Measurements from ENCODE around the gene SLC45A3. TPM values are rescaled to one million over a fixed set of nuclear protein-coding genes. Genes with fewer than 3 reads are reported as not detected.

Gene SLC45A3
- total RNA-seq, 2 experiments from 2014 or later, result 0.11 TPM; not detected in 1

- Histone ChIP-seq H3K27ac (ENCODE audit: low read depth in 1 of 2, low read length in 2 of 2) (no peak overlapping the region), H3K4me3 (ENCODE audit: low read length) (no peak overlapping the region), H3K36me3 (ENCODE audit: insufficient read depth, low read length) (no peaks in the 10 kb centered on the region), H3K4me1 (ENCODE audit: insufficient read depth, low read length) (peaks cover 5% of the 10 kb centered on the region), H3K9me3 (ENCODE audit: control insufficient read depth in 1 of 2, insufficient read depth in 1 of 2, low read length in 2 of 2) (peaks cover 0 to 4% of the 10 kb centered on the region in 2 experiments), H3K27me3 (ENCODE audit: control insufficient read depth in 1 of 2, insufficient read depth in 2 of 2, low read length in 2 of 2) (no peaks in the 10 kb centered on the region)
- ATAC-seq (ENCODE audit: poor library complexity) (peak; percentile 95), DNase-seq (peak; percentile 58 to 83 (median 70))
- Mint-ChIP-seq H3K27ac (no peak overlapping the region), H3K4me3 (no peak overlapping the region), H3K27me3 (peaks cover 4% of the 10 kb centered on the region), H3K36me3 (ENCODE audit: low read depth) (no peaks in the 10 kb centered on the region), H3K4me1 (ENCODE audit: low read depth) (no peaks in the 10 kb centered on the region), H3K9me3 (no peaks in the 10 kb centered on the region)
- intact Hi-C loops (cut with DNase I, micrococcal nuclease), result loop anchor here (1.0 to 10.0 kb wide), 6 partner anchors 52 to 448 kb away; no protein-coding TSS in a partner anchor
- ChIA-PET CTCF (interaction anchor here (0.6 to 6.1 kb wide), 23 partner anchors 9 to 606 kb away, joined by 3 to 175 read pairs (median 5); partner anchors contain the start of gene ELK4), POLR2A (interaction anchor here (0.7 to 5.5 kb wide), 9 partner anchors 27 to 318 kb away, joined by 3 to 74 read pairs (median 4); partner anchors contain the start of genes ELK4 and NUCKS1)
- peak; percentile 85 for TF ChIP-seq CTCF (IDR thresholded peaks at IDR 0.05)
Measured at GRCh38 chr1:205658943-205659581, 21.2 kb downstream of the SLC45A3 start.

GRCh38 chr1:205656236-205656635 is 24.1 kb downstream of the SLC45A3 start:
- H3K27me3 ChIP-seq (ENCODE audit: control insufficient read depth in 1 of 2, insufficient read depth in 2 of 2, low read length in 2 of 2), result no peaks in the 10 kb centered on the region
- no peaks in the 10 kb centered on the region for H3K36me3 ChIP-seq (ENCODE audit: insufficient read depth, low read length)
- Mint-ChIP-seq H3K9me3 (no peaks in the 10 kb centered on the region), H3K4me3 (no peak overlapping the region), H3K27me3 (peaks cover 4% of the 10 kb centered on the region), H3K36me3 (ENCODE audit: low read depth) (no peaks in the 10 kb centered on the region), H3K27ac (no peak overlapping the region), H3K4me1 (ENCODE audit: low read depth) (no peaks in the 10 kb centered on the region)
- no peak for TF ChIP-seq CTCF (IDR thresholded peaks at IDR 0.05)
- H3K4me3 ChIP-seq (ENCODE audit: low read length), result no peak overlapping the region
- ATAC-seq (ENCODE audit: poor library complexity), result no peak
- H3K9me3 ChIP-seq (ENCODE audit: control insufficient read depth in 1 of 2, insufficient read depth in 1 of 2, low read length in 2 of 2), result no peaks in the 10 kb centered on the region
- peaks cover 5% of the 10 kb centered on the region for H3K4me1 ChIP-seq (ENCODE audit: insufficient read depth, low read length)
- POLR2A ChIA-PET, result interaction anchor here (5.5 kb wide), 1 partner anchor 64 kb away, joined by 74 read pairs; no protein-coding TSS in a partner anchor
- DNase-seq, result no peak
- intact Hi-C loops (cut with DNase I, micrococcal nuclease), result loop anchor here (5.0 to 10.0 kb wide), 3 partner anchors 311 to 451 kb away; no protein-coding TSS in a partner anchor
- CTCF ChIA-PET, result interaction anchor here (1.0 to 6.1 kb wide), 4 partner anchors 24 to 127 kb away, joined by 4 to 175 read pairs (median 56); partner anchors contain the start of gene ELK4
- no peak overlapping the region for H3K27ac ChIP-seq (ENCODE audit: low read depth in 1 of 2, low read length in 2 of 2)

DNA sequence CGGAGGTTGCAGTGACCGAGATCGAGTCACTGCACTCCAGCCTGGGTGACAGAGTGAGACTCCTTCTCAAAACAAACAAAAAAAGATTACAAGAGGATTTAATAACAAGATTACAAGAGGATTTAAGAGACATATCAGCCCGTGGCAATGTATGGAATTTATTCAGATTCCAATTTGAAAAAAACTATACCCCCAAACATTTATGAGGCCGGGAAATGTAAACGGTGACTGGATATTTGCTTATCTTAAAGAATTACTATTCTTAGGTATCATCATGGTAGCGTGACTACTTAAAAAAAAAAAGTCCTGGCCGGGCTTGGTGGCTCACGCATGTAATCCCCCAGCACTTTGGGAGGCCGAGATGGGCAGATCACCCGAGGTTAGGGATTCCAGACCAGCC is 27.3 kb downstream of the SLC45A3 start:
- Histone ChIP-seq H3K9me3 (ENCODE audit: control insufficient read depth in 1 of 2, insufficient read depth in 1 of 2, low read length in 2 of 2) (no peaks in the 10 kb centered on the region), H3K27me3 (ENCODE audit: control insufficient read depth in 1 of 2, insufficient read depth in 2 of 2, low read length in 2 of 2) (no peaks in the 10 kb centered on the region), H3K27ac (ENCODE audit: low read depth in 1 of 2, low read length in 2 of 2) (no peak overlapping the region), H3K4me3 (ENCODE audit: low read length) (no peak overlapping the region), H3K4me1 (ENCODE audit: insufficient read depth, low read length) (no peaks in the 10 kb centered on the region), H3K36me3 (ENCODE audit: insufficient read depth, low read length) (no peaks in the 10 kb centered on the region)
- DNase-seq (no peak), ATAC-seq (ENCODE audit: poor library complexity) (no peak)
- POLR2A ChIA-PET, result no interaction called here
- Mint-ChIP-seq H3K4me3 (no peak overlapping the region), H3K36me3 (ENCODE audit: low read depth) (no peaks in the 10 kb centered on the region), H3K9me3 (no peaks in the 10 kb centered on the region), H3K27ac (no peak overlapping the region), H3K27me3 (no peaks in the 10 kb centered on the region), H3K4me1 (ENCODE audit: low read depth) (no peaks in the 10 kb centered on the region)
- no peak for TF ChIP-seq CTCF (IDR thresholded peaks at IDR 0.05)
- CTCF ChIA-PET, result interaction anchor here (0.7 kb wide), 1 partner anchor 53 kb away, joined by 3 read pairs; no protein-coding TSS in a partner anchor
- intact Hi-C loops (cut with DNase I, micrococcal nuclease), result loop anchor here in 1 of 2 experiments (10.0 kb wide), 1 partner anchor 308 kb away; no protein-coding TSS in a partner anchor

All from CD4-positive, alpha-beta T cell (primary cell).